Hypothalamus (tissue), 51 donors: Measurements from ENCODE around the gene SERPINE2.
A peak's percentile ranks its signal among the peaks of the same experiment; 100 is the strongest.

Source experiments
- DNase-seq, 51 donors: peaks; one replicate each; lab custom pipeline; 2025; lab: John Stamatoyannopoulos, UW

SERPINE2 gene

GRCh38 chr2:223980397-223980735 is 58.7 kb downstream of the SERPINE2 start:
- no peak for DNase-seq

- no peak for DNase-seq
These were observed 59.2 kb downstream of the SERPINE2 start for GRCh38 chr2:223979730-223980396.

GRCh38 chr2:223978451-223978850 is 60.6 kb downstream of the SERPINE2 start:
- DNase-seq, result no peak

GRCh38 chr2:223976635-223977226 is 62.4 kb downstream of the SERPINE2 start:
- DNase-seq, result no peak

- no peak for DNase-seq
These were observed 65.5 kb downstream of the SERPINE2 start for GRCh38 chr2:223973606-223974005.

- no peak for DNase-seq
These were observed 66.4 kb downstream of the SERPINE2 start for GRCh38 chr2:223972656-223973102.

GRCh38 chr2:223971731-223972130 is 67.4 kb downstream of the SERPINE2 start:
- no peak for DNase-seq

GRCh38 chr2:223970343-223971128 is 68.5 kb downstream of the SERPINE2 start:
- peak in 13 of 51 donors; percentile 4 to 75 (median 21) for DNase-seq

- no peak for DNase-seq
These were observed 69.2 kb downstream of the SERPINE2 start for GRCh38 chr2:223969856-223970255.

- DNase-seq, result no peak
These were observed 69.8 kb downstream of the SERPINE2 start for GRCh38 chr2:223969315-223969714.

- DNase-seq, result no peak
These were observed 71.1 kb downstream of the SERPINE2 start for GRCh38 chr2:223967981-223968380.

- DNase-seq, result peak in 23 of 51 donors; percentile 1 to 43 (median 20)
These were observed 79.4 kb downstream of the SERPINE2 start for GRCh38 chr2:223959688-223960087.

GRCh38 chr2:223957092-223957851 is 81.8 kb downstream of the SERPINE2 start, which contains the start of gene MRPL44:
TSS of gene MRPL44 (plus strand) at chr2:223957463. CDS start at chr2:223957473, 10 bp downstream.
- DNase-seq, result peak; percentile 83 to 99 (median 96)

GRCh38 chr2:223956300-223956699 is 82.8 kb downstream of the SERPINE2 start:
- no peak for DNase-seq

- DNase-seq, result no peak
These were observed 84.7 kb downstream of the SERPINE2 start for GRCh38 chr2:223954401-223954800.

- DNase-seq, result no peak
These were observed 86.7 kb downstream of the SERPINE2 start for GRCh38 chr2:223952280-223952968.

- no peak for DNase-seq
These were observed 88.4 kb downstream of the SERPINE2 start for GRCh38 chr2:223950448-223951347.

- no peak for DNase-seq
These were observed 89.7 kb downstream of the SERPINE2 start for GRCh38 chr2:223949241-223949840.

- no peak for DNase-seq
These were observed 91.3 kb downstream of the SERPINE2 start for GRCh38 chr2:223947711-223948205.
